ENCODE data around the gene DCC. TPM values are rescaled to one million over a fixed set of nuclear protein-coding genes. Genes with fewer than 3 reads are reported as not detected.

The DCC gene
- total and polyA plus RNA-seq, 2 of the 8 experiments (the other 6 are each of a cell fraction or from before 2014, with no cell fraction given) = 0.14 to 1.4 TPM

- Histone ChIP-seq H4K5ac (ENCODE audit: insufficient read length, low read depth, low read length) (no peak overlapping the region), H3K23ac (ENCODE audit: insufficient read length) (no peak overlapping the region), H4K91ac (replicated peaks; ENCODE audit: insufficient read length, low read length) (no peak overlapping the region), H4K20me1 (replicated peaks in 1 of 2; ENCODE audit: control insufficient read depth in 1 of 2, insufficient read depth in 2 of 2, low read length in 2 of 2) (peaks cover 0 to 1% of the 10 kb centered on the region in 2 experiments), H2BK12ac (ENCODE audit: low read depth, low read length) (no peak overlapping the region), H3K14ac (ENCODE audit: insufficient read length) (no peak overlapping the region), H3K56ac (replicated peaks; ENCODE audit: insufficient read length, low read depth, low read length) (no peak overlapping the region), H3K27me3 (replicated peaks in 1 of 4; ENCODE audit: control insufficient read depth in 3 of 4, extremely low read depth in 1 of 4, insufficient read depth in 3 of 4, low read length in 3 of 4) (no peaks in the 10 kb centered on the region), H3K9me3 (ENCODE audit: insufficient read depth in 2 of 2, low read depth in 1 of 2, low read length in 1 of 2) (no peaks in the 10 kb centered on the region), H3K4me2 (ENCODE audit: insufficient read depth in 1 of 2, low read depth in 2 of 2, low read length in 2 of 2) (no peak overlapping the region), H2AK5ac (ENCODE audit: low read depth, low read length) (no peak overlapping the region), H3K36me3 (ENCODE audit: control insufficient read depth in 2 of 4, insufficient read depth in 4 of 4, low read length in 3 of 4) (no peaks in the 10 kb centered on the region), H4K8ac (ENCODE audit: extremely low read depth, insufficient read depth, low read length) (no peak overlapping the region), H3K4me1 (replicated peaks in 1 of 4; ENCODE audit: control insufficient read depth in 3 of 4, insufficient read depth in 4 of 4, low read length in 3 of 4) (no peaks in the 10 kb centered on the region), H3K18ac (ENCODE audit: extremely low read depth, low read length) (no peak overlapping the region), H2BK5ac (ENCODE audit: low read depth, low read length) (no peak overlapping the region), H2BK120ac (replicated peaks; ENCODE audit: low read depth, low read length) (no peak overlapping the region), H2BK15ac (ENCODE audit: low read length) (no peak overlapping the region), H2AFZ (ENCODE audit: low read length) (no peak overlapping the region), H3K9ac (replicated peaks in 1 of 4; ENCODE audit: extremely low read depth in 1 of 4, low read depth in 3 of 4, low read length in 3 of 4) (no peak overlapping the region), H3K23me2 (ENCODE audit: low read depth, low read length) (no peaks in the 10 kb centered on the region), H3K27ac (ENCODE audit: low read depth, low read length) (no peak overlapping the region), H3K4ac (replicated peaks; ENCODE audit: insufficient read length, low read depth, low read length) (no peak overlapping the region), H3K79me2 (ENCODE audit: control insufficient read depth in 1 of 2, insufficient read depth in 2 of 2, low read length in 2 of 2) (no peaks in the 10 kb centered on the region), H3K4me3 (ENCODE audit: extremely low read depth in 1 of 4, insufficient read depth in 2 of 4, low read depth in 3 of 4, low read length in 4 of 4) (no peak overlapping the region), H3K79me1 (ENCODE audit: low read depth, low read length) (no peaks in the 10 kb centered on the region; the same call in 1 of the 2 replicates), H2BK20ac (ENCODE audit: low read length) (no peak overlapping the region)
- no peak for TF ChIP-seq SUZ12 (IDR thresholded peaks at IDR 0.05; ENCODE audit: low read length)
- TF ChIP-seq ASH2L (IDR thresholded peaks at IDR 0.05; ENCODE audit: low read length) = no peak
- no peak for TF ChIP-seq FOSL1 (IDR thresholded peaks at IDR 0.05; ENCODE audit: insufficient read depth, low read depth, low read length)
- TF ChIP-seq YY1 (IDR thresholded peaks at IDR 0.05; ENCODE audit: low read depth, low read length) = no peak
- no peak for TF ChIP-seq CHD2 (IDR thresholded peaks at IDR 0.05; ENCODE audit: low read length)
- TF ChIP-seq CTBP2 (IDR thresholded peaks at IDR 0.05; ENCODE audit: borderline replicate concordance, insufficient read depth, insufficient read length, low read length) = no peak
- TF ChIP-seq JUN (IDR thresholded peaks at IDR 0.05; ENCODE audit: low read depth, low read length) = no peak
- no peak for TF ChIP-seq TEAD4 (IDR thresholded peaks at IDR 0.05; ENCODE audit: low read depth, low read length)
- TF ChIP-seq TCF12 (IDR thresholded peaks at IDR 0.05; ENCODE audit: low read depth, low read length) = no peak
- no peak for TF ChIP-seq MAFK (IDR thresholded peaks at IDR 0.05; ENCODE audit: low read depth, low read length)
- TF ChIP-seq SP4 (IDR thresholded peaks at IDR 0.05; ENCODE audit: low read length) = no peak
- TF ChIP-seq SP2 (IDR thresholded peaks at IDR 0.05; ENCODE audit: low read length) = no peak
- TF ChIP-seq POLR2AphosphoS5 (IDR thresholded peaks at IDR 0.05; ENCODE audit: low read depth, low read length) = no peak
- ChIA-PET POLR2A (ENCODE audit: partially characterized antibody) (no interaction called here), CTCF (ENCODE audit: partially characterized antibody) (no interaction called here)
- DNase-seq (ENCODE audit: low read depth in 1 of 2, low spot score in 2 of 2) (no peak), FAIRE-seq (no peak)
Observed at GRCh38 chr18:52437161-52437560, 97.2 kb downstream of the DCC start.

All from H1 (cell line).